HK-2 (cell line): ENCODE results near the gene F7.

ENCODE experiments used
- DNase-seq: peaks from one replicate; pipeline ENCODE4 v3.0.0-alpha.2; 2018; ENCODE audit not compliant: unreplicated experiment

The F7 gene

DNA sequence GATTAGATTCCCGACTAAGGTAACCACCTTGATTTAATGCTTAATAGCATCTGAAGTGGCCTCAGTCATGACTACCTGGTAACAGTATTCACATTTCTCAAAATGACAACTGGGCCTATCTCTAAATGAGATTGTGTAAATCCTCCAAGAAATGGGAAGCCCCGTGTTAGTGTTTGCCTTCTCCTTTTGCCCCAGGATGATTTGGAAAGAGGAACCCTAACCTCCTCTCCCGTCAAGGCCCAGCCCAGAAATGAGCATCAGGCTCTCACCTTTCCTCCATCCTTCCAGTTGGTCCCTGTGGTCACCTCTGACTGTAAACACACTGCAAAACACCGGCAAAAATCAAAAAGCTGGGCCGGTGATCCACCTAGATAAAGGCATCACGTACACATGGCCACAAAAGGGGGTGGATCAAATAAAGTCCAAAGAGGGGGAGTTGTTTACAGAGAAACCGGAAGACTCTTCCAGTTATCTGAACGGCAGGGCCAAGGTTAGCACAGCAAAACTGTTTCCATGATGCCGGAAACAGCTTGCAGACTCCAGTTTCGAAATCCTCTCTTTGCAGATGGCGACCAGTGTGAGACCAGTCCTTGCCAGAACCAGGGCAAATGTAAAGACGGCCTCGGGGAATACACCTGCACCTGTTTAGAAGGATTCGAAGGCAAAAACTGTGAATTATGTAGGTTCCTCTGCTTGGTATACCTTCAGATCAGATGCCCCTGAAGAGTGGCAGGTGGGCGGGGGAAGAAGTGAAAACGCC, 33.4 kb downstream of the F7 start:
- DNase-seq = no peak

DNA sequence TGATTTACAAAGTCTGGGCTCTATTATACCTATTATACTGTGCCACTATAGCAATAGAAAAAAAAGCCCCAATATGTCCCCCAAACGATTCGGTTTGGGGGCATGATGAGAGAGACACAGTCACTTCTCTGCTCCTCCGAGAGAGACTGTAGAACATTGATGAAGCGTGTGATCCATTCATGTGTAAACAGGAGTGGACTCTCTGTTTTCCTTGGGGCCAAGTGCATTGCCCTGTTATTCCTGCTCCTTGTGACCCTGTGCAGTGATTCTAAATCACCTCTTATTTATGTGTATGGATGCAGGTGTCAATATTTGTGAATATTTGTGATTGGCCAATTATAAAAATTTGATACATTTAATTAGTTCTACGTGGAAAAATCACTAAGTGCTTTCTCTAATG, 34.0 kb downstream of the F7 start:
- DNase-seq = no peak

DNA sequence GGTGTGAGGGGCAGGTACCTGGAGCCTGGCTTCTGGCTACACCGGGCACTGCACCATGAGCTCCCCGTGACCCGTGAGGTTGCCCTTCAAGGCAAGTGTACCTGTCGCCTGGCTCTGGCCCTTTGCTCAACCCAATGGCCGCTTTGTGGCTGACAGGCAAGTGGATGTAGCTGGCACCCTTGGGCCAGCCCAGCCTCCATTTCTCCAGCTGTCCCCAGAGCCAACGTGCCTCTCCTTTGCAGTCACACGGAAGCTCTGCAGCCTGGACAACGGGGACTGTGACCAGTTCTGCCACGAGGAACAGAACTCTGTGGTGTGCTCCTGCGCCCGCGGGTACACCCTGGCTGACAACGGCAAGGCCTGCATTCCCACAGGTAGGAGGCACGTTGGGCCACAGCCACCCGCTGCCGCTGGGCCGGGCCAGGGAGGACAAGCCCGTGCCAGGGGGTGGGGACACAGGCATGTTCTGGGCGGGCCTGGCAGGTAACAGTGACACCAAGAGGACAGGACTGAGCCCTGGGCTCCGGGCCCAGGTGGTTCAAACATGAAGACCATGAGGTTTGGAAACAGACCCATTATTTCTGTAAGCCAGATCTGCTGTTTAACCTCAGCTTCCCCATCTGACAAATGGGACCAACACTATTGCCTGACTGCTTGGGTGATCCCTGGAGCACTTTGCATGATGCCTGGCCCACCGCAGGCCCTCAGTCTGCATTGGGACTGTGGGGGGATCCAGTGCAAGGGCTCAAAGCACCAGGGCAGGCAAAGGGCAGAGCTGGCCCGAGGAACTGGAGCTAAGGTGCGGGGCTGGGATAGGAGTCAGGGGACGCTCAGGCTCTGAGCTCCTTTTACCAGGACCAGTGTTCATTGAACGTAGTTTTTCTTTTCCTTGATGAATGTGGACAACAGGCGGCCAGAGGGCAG, 35.3 kb downstream of the F7 start:
- DNase-seq = no peak

DNA sequence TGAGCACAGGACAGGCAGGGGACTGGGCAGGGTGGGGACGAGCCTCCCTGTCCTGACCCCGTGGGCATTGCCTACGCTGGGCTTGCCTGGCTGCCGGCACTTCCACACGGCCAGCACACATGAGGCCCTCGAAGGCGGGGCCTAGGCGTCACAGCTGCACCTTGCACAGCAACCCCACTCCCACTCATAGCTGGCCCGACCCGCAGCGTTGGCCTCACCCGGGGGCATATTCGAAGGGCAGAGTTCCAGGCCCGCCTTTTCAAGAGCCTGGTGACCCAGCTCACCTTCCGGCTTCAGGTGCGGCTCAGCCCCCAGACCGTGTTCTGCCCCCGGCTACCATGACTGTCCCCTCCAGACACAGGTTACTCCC, 36.0 kb downstream of the F7 start:
- DNase-seq = no peak

DNA sequence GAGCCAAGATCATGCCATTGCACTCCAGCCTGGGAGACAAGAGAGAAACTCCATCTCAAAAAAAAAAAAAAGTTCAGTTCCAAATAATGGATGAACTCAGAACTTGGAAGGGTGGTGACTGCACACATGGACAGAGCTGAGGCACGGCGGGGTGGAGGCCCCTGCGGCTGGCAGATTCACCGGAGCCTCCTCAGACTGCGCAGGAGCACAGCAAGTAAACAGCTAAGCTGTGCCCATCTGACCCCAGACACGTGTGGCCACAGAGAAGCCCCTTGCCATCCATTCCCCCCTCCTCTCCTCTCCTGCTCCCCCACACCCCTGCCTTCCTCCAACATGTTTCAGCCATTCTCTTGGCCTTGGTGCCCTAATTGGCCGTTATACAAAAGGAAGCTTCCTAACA, 37.3 kb downstream of the F7 start:
- DNase-seq = no peak

DNA sequence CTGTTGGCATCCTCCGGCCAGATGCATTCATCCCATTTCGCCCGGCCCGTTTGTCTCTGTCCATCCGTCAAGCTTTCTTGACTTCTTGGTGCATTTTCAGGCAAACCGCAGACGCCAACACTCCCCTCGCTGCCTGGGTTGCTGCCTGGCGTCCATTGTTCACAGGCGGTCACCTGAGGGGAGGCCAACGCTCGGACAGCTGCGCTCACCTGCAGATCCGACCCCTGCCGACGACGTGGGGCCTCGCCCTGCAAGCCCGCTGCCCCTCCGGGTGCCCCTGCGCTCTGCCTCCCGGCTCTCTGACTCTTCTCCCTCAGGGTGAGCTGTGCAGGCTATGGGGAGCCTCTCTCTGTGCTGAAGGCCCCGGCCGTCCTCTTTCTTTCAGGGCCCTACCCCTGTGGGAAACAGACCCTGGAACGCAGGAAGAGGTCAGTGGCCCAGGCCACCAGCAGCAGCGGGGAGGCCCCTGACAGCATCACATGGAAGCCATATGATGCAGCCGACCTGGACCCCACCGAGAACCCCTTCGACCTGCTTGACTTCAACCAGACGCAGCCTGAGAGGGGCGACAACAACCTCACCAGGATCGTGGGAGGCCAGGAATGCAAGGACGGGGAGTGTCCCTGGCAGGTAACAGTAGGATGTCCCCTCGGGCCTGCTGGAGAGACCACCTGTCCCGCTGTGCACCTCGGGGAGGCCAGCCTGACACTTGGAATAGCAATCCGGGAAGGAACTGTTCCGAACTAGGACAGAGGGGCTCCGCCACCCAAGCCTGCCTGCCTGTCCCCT, 38.1 kb downstream of the F7 start:
- no peak for DNase-seq

DNA sequence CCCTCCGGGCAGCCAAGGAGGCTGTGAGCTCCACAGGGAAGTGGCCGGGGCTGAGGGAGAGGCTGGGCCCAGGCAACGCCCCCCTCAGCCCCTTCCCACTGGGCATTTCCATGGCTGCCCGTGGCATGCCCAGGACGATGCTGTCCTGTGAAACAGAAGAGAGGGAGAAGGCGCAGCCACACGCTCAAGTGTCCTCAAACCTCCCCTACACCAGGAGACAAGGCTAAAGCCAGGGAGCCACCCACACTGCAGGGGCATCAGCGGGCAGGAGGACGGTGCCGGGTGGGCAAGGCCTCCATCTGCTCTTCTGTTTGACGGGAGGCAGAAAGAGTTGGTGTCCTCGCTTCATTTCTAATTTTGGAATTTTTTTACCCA, 38.7 kb downstream of the F7 start:
- no peak for DNase-seq

DNA sequence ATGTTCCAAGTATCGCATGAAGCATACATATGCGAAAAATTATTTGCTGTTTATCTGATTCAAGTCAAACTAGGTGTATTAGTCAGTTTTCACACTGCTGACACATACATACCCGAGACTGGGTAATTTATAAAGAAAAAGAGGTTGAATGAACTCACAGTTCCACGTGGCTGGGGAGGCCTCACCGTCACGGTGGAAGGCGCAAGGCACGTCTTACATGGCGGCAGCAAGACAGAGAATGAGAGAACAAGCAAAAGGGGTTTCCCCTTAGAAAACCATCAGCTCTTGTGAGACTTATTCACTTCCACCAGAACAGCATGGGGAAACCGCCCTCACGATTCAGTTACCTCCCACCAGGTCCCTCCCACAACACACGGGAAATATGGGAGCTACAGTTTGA, 39.9 kb downstream of the F7 start:
- DNase-seq = no peak

DNA sequence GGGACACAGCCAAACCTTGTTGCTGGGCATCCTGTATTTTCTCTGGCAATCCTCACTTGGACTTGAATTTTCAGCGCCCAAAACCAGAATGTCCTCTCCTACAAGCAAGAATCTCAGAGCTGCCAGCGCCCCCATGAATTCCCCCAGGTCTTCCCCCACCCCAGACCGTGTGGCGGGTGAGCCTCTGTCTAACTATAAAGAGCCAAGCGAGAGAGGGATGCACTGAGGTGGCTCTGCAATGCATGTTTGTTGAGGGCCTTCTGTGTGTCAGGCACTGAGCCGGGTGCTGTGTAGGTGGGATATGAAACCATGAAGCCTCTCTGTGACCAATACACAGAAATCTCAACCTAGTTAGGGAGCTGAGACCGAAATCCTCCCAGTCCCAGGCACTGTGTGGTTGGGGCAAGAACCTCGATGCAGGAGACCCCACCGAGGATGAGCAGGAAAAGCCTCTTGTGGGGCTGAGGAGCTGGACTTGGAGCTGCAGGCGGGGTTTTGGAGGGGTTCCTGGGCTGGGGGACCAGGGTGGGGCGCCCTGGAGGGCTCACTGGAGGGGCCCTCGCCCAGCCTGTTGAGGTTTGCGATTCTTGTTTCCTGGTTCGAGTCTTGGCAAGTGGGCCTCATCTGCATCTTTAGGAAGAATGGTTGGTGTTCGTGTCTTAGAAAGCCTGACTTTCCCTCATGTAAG, 40.5 kb downstream of the F7 start:
- DNase-seq = no peak

DNA sequence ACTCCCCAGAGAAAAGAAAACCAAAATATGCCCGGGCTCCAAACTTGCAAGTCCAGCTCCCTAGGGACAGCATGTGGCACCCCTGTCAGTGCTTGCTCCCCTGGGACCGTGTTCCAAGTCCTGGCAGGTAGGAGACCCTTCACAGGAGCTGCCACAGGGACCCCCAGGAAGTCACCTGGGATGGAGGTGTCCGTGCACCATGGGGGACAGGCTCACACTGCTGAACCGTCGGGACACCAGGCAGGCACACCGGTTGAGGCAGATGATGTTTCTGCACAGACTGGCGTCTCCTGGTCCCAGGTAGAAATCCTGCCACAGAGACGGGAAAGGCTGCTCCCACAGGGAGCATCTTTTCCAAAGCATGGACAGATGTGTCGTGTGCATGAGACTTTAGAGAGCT, 41.2 kb downstream of the F7 start:
- DNase-seq = no peak

DNA sequence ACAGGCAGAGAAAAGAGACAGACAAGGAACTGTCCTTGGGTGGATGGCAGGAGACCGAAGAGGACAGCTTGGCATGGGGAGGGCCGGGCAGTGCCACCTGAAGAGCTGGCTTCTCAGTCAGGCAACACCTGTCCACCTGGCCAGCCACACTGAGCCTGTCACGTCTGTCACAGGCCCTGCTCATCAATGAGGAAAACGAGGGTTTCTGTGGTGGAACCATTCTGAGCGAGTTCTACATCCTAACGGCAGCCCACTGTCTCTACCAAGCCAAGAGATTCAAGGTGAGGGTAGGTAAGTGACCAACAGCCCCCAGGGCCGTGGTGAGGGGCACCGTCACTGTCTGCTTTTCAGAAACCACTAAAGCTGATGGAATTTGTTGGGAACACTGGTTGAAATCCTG, 41.6 kb downstream of the F7 start:
- DNase-seq = no peak

DNA sequence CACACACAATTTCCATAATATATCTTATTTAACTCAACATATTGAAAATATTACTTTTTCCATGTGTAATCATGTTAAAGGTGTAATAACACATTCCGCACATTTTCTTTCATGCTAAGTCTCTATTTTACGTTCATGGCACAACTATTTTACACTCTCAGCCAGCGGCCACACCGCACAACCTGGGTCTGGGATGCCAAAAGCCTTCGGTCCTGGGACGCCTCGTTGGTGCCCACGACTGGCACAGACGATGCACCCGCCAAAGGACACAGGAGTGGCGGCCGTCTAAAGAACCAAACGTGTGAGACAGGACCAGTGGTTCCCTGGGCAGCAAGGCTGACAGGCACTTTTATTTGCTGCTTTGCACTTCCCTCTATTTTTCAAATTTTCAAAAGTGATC, 42.8 kb downstream of the F7 start:
- DNase-seq = no peak

DNA sequence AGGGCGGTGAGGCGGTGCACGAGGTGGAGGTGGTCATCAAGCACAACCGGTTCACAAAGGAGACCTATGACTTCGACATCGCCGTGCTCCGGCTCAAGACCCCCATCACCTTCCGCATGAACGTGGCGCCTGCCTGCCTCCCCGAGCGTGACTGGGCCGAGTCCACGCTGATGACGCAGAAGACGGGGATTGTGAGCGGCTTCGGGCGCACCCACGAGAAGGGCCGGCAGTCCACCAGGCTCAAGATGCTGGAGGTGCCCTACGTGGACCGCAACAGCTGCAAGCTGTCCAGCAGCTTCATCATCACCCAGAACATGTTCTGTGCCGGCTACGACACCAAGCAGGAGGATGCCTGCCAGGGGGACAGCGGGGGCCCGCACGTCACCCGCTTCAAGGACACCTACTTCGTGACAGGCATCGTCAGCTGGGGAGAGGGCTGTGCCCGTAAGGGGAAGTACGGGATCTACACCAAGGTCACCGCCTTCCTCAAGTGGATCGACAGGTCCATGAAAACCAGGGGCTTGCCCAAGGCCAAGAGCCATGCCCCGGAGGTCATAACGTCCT, 43.4 kb downstream of the F7 start:
- no peak for DNase-seq

DNA sequence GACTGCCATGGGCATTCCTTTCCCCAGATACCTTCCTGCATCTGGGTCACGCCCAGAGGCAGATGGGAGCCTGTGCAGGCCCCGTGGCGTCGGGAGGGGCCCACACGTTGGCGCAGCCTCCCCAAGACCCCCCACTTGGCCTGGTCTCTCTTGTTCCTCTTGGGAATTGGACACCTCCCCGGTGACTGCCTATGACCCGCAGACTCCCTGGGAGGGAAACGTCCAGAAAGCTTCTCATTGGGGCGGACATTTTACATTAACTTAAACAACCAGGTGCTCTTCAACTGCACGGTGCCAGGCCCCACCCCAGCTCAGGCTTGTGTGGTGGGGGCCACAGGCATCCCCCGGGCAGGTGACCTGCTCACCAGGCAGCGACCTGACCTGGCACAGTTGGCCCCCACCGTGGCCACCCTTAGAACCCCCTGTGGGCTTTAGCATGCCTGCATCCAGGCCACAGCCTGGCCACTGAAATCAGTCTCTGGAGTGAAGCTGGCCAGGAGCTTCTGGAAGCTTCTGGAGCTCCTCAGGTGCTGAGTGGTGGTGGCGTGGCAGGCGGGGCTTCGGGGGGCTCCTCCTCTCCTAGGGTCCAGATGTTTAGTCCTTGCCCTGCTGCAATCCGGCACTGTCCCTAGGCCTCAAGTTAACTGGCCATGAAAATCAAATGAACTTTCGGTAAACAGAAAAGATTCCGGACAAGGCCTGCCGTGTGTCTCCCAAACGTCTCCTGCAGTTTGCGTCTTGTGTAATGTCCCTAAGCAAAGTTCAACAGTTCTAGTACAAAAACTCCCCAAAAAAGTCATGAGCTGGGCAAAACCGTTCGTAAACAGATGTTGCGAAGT, 44.3 kb downstream of the F7 start:
- DNase-seq = no peak

DNA sequence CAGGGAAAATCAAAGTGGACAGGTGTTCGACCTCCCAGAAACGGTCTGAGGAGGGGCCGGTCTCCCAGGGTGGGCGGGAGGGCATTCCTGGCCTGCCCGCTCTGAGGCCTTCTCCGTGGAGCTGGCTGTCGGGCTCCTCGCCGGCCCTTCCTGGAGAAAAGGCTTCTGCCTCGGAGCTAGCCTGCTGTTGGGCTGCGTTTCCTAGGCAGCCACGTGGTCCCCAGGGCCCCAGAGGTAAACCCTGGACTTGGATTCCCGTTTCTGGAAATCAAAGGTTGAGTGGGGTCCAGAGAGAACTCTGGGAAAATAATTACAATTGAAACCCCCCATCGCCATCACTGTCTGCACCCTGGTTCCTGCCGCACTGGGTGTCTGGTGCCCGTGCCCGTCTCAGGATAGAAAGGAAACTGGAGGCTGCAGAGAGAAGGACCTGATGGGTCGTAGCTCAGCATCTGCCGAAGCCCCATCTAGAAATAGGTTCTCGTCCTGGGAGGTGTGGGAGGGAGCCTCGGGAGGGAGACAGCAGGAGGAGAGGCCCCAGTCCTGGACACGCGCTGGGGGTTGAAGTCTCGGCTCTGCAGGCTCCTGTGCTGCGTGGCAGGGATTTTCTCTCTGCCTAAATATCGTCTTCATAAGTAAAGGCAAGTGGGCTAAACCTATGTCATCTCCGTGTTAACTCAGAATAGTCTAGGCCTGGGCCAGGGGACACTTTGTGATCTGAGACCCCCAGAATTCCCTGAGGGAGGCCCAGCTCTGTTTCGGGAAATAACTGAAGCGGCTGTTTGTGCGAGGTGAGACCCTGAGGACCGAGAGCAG, 45.2 kb downstream of the F7 start:
- no peak for DNase-seq

DNA sequence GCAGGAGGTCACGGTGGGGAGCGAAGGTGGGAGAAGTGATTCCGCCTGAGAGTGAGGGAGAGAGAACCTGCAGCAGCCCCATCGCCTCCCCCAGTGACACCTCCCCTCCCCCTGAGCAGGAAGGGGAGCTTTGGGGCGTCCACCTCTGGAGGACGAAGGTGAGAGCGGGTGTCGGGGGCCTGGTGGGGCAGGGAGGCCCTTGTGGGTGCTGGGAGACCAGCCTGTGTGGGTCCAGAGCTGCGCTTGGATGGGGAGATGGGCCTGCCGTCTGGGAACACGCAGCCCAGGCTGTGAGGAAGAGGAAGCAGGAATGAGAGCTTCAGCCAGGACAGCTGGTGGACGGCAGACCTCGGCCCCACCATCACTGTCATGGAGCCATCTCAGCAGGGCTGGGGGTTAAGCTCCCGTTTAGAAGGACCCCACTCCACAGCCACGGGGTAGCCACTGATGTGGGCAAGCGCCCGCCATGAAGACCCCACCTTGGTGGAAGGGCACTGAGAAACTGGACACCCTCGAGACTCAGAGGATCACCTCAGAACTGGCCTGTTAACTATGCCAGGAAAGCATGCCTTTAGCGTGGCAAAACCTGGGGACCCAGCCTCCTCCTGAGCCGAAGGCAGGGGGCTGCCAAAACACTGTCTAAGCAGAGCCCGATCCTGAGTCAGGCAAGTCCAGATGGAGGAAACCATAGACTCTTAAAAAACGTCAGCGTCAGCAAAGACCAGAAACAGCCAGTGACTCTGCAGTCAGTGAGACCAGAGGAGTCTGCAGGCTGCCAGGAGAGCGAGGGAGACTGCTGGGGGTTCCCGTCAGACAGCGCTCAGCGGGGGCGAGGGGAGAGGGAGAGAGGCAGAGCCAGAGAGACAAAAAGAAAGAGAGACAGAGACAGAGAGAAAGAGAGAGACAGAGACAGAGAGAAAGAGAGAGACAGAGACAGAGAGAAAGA, 46.4 kb downstream of the F7 start:
- no peak for DNase-seq

DNA sequence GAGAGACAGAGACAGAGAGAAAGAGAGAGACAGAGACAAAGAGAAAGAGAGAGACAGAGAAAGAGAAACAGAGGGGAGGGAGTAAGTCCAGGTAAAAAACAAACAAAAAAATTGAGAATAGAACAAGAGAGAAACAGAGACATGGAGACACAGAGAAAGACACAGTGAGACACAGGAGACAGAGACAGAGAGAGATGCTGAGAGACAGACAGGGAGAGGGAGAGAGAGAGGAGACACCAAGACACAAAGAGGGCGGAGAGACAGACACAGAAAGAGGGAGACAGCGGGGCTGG, 47.0 kb downstream of the F7 start:
- no peak for DNase-seq

DNA sequence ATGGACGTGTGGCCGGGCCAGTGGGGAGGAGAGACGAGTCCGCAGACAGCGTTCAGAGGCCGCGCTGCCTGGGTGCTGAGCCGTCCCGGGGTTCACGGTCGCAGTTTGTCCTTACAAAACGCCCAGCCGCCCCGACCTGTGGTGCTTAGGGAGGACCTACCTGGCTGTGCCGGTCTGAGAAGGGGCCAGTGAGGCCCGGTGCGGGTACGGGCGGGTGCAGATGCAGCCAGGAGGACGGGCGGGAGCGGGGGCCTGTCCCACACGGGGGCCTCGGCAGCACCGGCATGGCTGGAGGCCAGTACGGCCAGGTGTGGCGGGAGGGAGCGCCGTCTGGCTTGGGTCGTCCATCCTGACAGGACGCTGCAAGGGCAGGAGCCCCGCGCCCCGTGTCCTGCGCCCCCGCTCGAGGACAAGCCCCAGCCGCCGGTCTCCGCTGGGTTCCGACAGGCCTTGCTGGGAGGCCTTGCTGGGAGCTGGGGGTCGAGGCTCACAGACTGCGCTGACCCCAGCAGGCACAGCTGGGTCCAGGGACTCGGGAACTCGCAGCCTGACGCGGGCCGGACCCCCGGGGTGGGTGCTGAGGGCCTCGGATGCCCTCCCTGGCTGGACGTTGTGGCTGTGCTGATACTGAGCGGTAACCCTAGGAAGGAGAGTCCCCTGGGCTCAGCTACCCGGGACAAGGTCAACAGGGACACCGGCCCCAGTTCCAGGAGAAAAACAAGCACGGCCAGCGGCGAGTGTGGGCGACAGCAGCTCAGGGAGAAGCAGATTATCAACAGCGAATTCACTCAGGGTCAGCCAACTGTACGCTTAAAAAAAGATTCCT, 47.6 kb downstream of the F7 start:
- DNase-seq = peak; percentile 54
